ENCODE data around the gene ADRB2.

Gene ADRB2

DNA sequence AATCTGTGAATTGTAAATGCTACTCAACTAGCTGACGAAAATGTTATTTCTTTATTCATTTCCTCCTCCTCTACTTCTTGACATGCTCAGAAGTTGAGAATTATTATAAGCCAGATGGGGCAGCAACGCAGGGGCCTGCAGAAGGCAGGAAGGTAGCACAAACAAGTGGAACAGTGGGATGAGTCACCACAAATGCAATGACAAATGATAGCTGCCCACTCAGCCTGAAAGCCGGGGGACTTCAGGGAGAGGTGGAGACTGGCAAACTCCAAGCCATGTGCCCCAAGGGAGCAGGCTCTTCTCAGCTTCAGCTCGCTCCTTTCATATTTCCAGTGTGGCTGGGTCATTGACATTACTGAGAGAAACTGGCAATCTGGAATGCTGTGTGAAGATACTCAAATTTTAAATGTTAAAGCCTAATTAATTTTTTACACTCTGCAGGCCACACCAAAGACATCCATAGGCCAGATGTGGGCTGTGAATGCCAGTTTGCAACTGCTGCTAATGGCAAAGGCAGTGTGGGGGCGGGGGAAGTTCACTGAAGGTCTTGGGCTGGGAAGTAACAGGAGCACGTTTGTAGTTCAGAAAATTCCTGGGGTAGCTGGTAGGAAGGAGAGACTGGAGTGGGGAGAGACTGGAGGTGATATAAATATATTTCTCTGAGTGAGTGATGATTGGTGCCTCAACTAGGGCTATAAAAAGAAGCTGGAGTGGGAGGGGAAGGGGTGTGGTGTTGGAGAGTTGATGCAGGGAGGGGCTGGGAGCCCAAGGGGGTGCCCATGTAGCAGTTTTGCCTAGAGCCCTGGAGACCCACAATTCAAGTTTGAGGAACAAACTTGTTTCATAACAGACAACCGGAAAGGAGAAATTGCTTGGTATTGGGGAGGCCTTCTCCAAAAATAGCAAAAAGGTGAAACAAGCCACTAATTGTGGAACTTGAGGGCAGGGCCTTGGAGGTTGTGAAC is 20.8 kb upstream of the ADRB2 start:
- DNase-seq (ENCODE audit: low read depth in 3 of 3): no peak

DNA sequence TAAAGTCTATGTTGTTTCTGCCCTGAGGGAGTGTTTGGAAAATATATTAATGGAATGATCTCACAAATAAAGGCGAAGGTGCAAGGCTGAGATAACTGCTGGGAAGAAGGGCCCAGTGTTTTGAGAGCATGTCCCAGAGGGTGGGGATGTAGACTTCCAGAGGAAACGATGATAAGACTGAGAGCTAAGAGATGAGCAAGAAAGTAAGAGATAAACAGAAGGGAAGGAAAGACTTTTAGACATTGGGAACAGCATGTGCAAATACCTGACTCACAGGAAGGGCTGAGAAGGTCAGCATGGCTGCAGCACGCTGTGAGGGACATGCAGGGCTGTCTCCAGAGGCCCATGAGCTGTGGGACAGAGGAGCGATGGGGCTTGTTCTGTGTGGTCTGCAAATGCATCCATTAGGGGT is 19.9 kb upstream of the ADRB2 start:
- DNase-seq (ENCODE audit: low read depth in 3 of 3): no peak

DNA sequence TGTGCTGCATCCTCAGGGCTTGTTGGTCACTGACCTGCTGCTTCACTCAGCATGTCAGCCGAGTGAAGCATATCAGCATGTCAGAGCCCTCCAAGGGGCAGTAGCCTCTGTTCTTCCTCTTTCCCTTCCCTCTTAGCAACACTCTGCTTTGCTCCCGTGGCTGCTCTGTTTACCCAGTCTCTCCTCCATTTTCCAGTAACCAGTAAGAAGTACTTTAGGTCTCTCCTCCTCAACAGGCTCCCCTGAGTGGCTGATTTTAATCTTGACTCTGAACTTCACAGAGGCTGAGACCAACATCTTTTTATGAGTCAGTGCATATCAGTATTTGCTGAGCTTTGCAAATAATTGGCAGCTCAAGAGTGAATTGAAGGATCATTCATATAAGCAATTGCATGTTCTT is 18.6 kb upstream of the ADRB2 start:
- DNase-seq (ENCODE audit: low read depth in 3 of 3): no peak

DNA sequence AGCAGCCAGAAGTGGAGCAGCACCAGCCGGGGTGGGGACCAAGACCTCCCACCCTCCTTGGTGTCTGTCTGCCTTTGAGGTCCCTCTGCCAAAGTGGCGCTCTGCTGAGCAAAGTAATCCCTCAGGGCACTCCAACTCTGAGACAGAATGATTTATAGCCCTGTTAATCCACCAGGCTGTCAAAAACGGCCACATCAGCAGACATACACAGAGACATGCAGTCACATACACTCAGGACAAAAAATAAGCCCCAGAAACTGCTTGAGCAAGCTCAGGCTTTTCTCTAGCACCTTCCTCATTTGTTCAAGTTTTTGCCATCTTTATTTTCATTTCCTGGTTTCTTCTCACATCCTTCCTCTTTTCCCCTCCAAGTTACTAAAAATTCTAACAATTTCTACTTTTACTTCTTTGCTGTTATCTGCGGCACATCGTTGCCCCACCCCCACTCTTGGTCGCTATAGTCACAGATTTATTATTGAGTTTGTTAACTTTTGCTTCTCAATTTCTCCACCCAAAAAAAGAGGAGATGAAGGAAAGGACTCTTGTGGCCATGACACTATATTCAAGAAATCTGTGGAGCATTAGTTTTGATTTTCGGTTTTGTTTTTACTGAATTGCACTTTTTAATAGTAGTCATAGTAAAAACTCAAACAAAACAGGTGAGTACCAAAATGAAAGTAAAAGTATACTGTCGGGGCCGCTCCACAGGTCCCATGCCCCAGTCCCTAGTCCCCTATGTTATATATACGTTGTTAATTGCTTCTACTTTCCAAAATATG is 17.4 kb upstream of the ADRB2 start:
- no peak for DNase-seq (ENCODE audit: low read depth in 3 of 3)

DNA sequence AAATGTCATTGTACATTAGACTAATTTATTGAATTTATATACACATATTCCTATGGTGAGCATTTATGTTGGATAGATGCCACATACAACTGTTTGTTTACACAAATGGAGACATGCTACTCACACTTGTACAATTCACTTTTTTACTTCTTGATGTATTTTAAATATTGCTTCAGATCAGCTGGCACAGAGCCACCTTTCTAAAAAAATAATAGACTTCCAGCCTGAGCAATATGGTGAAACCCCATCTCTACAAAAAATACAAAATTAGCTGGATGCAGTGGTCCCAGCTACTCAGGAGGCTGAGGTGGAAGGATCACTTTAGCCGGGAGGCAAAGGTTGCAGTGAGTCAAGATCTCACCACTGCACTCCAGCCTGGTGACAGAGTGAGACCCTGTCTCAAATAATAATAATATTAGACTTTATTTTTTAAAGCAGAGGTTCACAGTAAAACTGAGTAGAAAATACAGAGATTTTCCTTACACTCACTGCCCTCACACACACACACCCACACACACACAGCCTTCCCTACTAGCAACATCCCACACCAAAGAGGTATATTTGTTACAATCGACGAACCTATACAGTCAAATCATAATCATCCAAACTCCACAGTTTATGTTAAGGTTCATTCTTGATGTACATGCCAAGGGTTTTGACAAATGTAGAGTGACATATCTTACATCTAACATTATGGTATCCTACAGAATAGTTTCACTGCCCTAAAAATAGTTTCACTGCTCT is 16.5 kb upstream of the ADRB2 start:
- no peak for DNase-seq (ENCODE audit: low read depth in 3 of 3)

- no peak for DNase-seq (ENCODE audit: low read depth in 3 of 3)
These were observed 15.6 kb upstream of the ADRB2 start for GRCh38 chr5:148810823-148811222.

GRCh38 chr5:148811756-148812155 is 14.7 kb upstream of the ADRB2 start:
- no peak for DNase-seq (ENCODE audit: low read depth in 3 of 3)

GRCh38 chr5:148815086-148815485 is 11.3 kb upstream of the ADRB2 start:
- DNase-seq (ENCODE audit: low read depth in 3 of 3): no peak

DNA sequence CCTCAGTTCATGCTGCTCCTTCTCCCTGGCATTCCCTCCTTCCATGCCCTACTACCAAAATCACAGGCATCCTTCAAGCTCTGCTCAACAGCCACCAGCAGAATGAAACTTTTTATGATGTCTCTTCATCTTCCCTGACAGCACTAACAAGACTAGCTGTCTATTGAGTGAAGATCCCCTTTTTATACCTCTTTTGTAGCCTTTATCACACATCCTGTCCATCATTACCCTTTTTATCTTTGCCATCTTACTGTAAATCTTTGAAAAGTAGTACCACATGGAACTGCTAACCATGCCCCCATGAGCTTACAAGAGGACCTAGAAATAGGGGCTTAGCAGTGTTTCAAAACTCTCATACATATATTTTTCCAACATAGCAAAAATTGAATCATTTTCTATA is 10.8 kb upstream of the ADRB2 start:
- DNase-seq (ENCODE audit: low read depth in 3 of 3): no peak

- DNase-seq (ENCODE audit: low read depth in 3 of 3): no peak
These were observed 10.1 kb upstream of the ADRB2 start for GRCh38 chr5:148816357-148816756.

DNA sequence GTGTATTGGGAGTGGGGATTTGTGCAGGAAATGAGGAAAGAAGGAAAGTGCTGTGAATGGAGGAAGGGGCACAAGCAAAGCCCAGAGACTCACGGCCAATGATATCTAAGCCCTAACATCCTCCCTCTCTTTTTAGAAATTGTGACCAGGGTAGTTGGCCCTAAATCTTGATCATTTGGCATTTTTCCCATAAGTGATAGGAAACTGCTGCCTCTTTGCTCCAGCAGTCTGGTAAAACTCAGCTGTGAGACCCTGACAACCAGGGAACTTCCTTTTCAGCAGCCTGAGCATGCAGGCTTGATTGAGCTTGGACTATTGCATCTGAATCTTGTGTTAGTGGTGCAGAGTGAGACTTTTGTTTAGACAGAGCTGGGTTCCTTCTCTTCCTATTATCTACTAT is 9.6 kb upstream of the ADRB2 start:
- DNase-seq (ENCODE audit: low read depth in 3 of 3): no peak

DNA sequence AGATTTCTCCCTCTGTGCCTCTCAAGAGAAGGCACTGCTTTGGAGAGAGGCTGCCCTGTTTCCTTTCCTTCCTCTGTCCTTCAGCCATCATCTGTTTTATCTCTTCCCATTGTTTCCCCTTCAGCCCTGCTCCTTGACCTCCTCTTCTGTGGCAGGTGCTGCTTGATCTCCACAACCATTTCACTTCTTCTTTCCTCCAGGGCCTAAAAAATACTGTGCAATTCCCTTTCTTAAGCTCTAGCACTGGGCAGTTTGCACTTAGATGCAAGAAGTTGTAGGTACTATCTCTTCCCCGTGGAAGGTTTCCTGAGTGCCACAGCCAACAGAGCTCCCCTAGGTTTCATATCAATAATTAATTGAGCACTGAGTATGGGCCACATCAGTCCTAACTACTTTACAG is 8.8 kb upstream of the ADRB2 start:
- no peak for DNase-seq (ENCODE audit: low read depth in 3 of 3)

DNA sequence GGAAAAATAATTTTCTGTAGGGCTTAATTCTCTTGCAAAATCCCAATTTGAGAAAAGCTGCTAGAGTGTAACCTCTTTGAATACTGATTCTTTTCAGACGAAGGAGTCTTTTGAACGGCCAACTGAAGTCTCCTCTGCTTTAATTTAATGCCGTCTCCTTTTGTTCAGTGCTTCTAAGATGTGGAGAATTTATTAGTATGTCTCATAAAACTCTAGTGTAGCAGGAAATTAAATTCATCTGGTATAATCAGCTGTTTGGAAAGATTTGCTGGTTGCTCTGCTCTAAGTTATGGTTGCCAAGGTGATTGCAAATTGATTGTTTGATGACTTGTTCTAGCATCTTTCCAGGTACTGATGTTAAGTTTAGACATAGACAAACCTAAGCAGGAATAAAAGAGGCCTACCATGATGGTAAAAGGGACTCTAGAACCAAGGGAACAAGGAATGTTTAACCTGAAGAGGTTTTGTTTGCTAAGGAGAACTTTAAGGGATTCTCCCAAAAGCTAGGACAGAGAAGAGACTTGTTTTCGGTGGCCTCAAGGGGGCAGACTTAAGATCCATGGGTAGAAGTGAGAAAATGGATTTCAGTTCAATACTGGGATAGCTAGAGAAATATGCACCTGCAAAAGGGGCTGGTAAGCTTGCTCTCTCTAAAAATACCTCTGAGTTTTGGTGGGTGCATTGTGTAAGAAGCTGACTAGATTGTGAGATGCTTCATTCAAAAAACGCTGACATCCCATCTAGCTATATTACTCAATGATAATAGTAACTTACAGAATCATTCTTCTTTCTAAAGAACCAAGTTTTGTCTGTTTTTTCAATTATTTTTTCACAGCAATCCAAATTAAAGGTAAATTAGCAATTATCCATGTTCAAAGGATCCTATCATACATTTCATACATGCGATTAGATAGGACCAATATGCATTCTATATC is 5.7 kb upstream of the ADRB2 start:
- no peak for DNase-seq (ENCODE audit: low read depth in 3 of 3)

- DNase-seq (ENCODE audit: low read depth in 3 of 3): no peak
These were observed 2.5 kb upstream of the ADRB2 start for GRCh38 chr5:148823871-148824270.

- DNase-seq (ENCODE audit: low read depth in 3 of 3): no peak
These were observed 727 bp upstream of the ADRB2 start for GRCh38 chr5:148825716-148826052.

GRCh38 chr5:148826739-148827070 is 294 bp downstream of the ADRB2 start:
- no peak for DNase-seq (ENCODE audit: low read depth in 3 of 3)

DNA sequence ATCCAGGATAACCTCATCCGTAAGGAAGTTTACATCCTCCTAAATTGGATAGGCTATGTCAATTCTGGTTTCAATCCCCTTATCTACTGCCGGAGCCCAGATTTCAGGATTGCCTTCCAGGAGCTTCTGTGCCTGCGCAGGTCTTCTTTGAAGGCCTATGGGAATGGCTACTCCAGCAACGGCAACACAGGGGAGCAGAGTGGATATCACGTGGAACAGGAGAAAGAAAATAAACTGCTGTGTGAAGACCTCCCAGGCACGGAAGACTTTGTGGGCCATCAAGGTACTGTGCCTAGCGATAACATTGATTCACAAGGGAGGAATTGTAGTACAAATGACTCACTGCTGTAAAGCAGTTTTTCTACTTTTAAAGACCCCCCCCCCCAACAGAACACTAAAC is 1.3 kb downstream of the ADRB2 start:
- no peak for DNase-seq (ENCODE audit: low read depth in 3 of 3)

GRCh38 chr5:148828511-148829247 is 2.3 kb downstream of the ADRB2 start:
- no peak for DNase-seq (ENCODE audit: low read depth in 3 of 3)

GRCh38 chr5:148829248-148829594 is 2.8 kb downstream of the ADRB2 start:
- DNase-seq (ENCODE audit: low read depth in 3 of 3): no peak

DNA sequence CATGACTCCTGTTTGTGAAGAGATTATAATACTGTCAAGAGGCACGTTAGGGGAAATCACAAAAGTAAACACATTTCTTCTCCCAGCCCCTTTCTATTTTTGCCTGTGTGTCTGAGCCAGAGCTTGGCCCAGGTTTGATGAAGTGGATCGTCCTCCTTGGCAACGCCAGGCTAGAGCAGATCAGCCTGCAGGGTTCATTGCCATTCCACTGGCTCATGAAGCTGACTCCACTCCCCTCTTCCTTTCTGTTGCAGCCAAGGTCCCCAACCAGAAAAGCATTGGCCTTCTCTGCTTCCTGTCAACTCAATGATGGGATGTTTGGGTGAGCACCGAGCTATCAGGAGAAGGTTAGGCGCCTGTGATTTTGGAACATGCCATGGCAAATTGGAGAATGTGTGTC is 3.3 kb downstream of the ADRB2 start:
- DNase-seq (ENCODE audit: low read depth in 3 of 3): no peak

DNA sequence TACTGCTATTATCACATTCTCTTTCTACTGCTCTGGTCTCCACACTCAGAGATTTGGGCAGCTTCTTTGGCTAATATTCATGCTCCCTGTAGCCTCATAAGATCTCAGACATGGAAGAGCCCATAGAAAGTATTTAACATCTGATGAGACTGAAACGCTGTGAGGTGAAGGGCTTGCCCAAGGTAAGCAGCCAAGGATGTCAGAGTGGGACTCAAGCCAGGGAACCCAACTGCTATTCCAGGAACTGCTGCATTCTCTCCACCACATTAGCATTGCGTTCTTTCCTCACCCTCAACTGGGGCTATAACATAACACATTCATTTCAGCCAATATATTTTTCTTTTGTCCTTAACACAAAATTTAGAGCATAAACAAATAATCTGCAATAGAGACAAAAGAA is 3.8 kb downstream of the ADRB2 start:
- DNase-seq (ENCODE audit: low read depth in 3 of 3): no peak
